ENCODE data around the gene APOBEC3B. TPM values are rescaled to one million over a fixed set of nuclear protein-coding genes. Genes with fewer than 3 reads are reported as not detected.

Gene APOBEC3B
- total and polyA plus RNA-seq, 9 of the 15 experiments (the other 6 are each of a cell fraction or from before 2014, with no cell fraction given) = 5.9 to 166 (median 43.2) TPM

DNA sequence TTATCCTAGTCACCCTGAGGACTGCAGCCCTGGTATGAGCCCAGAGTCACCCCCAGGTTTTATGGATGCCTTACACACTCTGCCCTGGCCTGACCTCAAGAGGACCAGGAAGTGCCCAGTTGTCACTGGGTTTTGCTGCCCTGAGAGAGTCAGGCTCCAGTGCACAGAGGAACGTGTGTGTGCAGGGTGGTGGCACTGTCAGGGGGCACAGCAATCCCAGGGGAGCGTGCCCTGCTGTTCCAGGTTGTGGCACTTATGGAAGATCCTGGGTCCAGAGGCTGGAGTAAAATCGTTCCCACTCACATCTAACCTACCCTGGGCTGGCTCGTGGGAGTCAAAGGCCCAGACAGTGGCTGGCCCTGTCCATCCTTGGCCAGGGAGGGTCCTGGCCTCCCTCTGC, 17.2 kb upstream of the APOBEC3B start (continued):
- no peak for TF ChIP-seq REST (IDR thresholded peaks at IDR 0.05; ENCODE audit: borderline replicate concordance)
- TF ChIP-seq REST (CRISPR knock-in tag; IDR thresholded peaks at IDR 0.05; ENCODE audit: low read depth) = no peak
- no peak for TF ChIP-seq HDAC3 (IDR thresholded peaks at IDR 0.05; ENCODE audit: borderline replicate concordance, partially characterized antibody)
- TF ChIP-seq SLC30A9 (CRISPR knock-in tag; IDR thresholded peaks at IDR 0.05) = no peak

All from K562 (cell line).